ENCODE data around the gene NSD2.
"Not testable (repeated sequence)": the region's sequence is repeated elsewhere in the genome, so short reads cannot be mapped to it uniquely, and the experiment has no call there.

NSD2 gene

DNA sequence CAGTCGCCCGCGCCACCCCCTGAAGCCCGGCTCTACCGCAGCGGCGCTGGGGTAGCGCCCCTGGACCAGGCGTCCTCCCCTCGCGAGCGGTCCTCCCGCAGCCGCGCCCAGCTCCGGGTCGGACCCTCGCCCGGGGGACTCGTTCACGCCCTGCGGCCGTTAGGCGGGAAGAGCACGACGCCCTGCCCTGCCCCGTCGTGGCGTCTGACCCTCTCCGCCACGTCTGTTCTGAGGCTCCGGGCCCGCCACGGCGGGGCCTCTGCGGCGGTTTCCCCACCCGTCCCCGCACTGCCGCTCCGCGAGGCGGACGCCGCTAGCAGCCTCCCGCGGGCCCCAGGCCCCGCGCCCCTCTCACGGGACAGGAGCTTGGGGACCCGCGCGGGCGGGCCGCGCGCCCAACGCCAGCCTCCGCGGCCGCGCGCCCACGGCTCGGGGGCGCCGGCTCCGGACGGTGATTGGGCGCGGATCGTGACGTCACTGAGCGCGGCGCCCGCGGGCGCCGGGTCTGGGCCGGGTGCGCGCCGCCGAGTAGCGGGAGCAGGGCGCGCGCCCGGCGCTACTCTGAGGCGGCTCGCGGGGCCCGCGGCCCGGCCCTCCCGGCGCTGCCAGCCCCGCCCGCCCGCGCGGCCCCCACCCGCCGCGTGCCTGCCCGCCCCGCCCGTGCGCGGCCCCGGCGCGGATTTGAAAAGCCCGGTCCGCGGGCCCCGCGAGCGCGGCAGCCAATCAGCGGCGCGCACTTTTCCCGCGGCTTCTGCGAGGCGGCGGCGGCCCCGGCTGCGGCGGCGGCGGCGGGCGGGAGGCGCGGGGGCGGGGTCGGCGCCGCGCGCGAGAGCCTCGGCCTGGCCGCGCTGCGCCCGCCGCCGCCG lies at the start of gene NSD2:
NSD2 (plus strand) TSS at position 816 of the 866 bp plus-strand sequence. CDS start 29,262 bp downstream, outside the sequence.
- peak; percentile 93 for DNase-seq (ENCODE audit: low spot score)

DNA sequence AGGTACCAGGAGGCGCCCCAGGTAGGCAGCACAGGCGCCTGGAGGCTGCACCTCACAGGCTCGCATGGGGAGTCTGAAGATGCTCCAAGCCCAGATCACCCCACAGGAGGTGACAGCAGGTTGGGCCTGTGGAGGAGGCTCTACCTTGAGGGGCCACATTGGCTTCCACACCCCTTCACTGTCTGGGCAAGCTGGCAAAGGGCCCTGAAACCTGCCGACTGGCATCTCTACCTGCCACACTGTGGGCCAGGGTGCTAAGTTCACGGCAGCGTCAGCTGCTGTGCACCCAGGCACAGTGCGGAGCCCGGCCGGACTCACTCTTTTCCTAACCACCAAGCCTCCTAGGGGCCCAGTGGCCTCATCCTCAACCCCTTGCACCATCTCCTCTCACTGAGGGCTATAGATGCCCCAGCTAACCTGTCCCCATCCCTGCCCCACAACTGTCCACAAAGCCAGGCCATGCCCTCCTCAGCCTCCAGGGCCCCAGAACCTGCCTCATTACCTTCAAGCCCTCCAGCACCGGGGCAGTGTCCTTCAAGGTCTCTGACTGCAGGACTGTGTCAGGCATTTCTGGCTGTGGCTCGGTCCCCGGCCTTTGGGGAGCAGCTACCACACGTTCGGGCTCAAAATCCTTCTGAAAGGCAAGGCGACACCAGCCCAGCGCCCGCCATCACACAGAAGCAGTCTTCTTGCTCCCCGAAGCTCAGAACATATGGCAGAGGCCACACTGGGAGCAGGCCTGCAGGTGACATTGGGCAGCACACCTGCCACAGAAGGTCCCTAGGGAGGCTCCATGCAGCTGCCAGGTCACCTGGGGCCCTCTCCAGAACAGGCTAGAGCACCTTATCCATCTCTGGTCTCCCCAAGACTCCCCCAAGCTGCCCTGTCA lies 49.3 kb upstream of the NSD2 start:
- no peak for DNase-seq (ENCODE audit: low spot score)

DNA sequence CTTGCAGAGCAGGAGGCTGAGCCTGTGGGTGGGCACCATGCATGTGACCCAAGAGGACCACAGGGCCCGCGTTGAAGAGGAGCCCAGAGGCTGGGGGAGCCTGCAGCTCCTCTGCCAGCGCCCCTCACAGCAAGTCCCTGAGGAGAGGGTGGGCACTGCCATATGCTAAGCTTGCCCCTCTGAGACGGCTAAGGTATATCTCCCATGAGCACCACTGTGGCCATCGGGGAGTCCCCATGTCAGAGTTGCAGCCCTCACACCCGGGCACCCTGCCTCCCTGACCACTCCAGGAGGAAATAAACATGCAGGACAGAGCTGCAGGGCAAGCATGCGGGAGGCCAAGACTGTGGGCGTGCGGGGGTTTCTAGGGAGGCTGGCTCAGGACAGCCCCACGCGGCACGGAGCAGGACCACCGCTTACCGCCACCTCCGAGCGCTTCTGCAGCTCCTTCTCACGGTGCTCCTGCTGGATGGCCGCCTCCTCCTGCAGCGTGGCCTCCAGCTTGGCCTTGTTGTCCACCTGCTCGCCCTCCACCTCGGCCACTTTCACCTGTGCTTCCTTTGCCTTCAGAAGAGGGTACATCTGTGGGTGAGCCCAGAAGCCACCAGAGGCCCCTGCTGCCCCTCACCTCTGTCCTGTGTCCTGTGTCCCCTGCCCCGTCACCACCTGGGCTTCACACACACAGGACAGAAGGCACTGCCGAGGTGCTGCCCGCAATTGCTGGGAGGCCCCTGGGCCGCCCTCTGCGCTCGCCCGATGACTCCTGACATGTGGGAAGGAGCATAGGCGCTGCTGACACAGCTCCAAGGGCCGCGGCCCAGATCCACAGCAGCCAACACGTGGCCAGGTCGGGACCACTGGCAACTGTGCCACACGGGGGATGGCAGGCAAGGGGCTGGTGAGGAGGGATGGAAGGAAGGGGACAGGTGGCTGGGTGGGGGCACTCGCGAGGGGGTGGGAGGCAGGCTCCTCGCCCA lies 48.3 kb upstream of the NSD2 start:
- DNase-seq (ENCODE audit: low spot score) = no peak

DNA sequence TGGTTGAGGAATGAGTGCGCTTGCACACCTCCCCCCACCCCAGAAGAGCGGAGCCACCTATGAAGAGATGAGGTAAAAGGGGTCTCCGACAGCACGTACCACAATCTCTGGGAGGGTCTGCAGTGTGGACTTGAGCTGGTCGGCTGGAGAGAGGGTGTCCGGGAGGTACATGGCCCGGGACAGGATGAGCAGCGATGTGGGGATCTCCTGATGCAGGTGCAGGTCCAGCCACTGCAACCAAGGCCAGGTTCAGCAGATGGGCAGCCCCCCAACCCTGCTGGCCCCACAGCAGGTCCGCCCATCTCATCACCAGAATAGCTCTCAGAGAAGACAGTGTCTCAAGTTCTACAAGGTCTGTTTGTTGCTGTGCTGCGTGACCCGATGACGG lies 47.7 kb upstream of the NSD2 start:
- DNase-seq (ENCODE audit: low spot score) = no peak

DNA sequence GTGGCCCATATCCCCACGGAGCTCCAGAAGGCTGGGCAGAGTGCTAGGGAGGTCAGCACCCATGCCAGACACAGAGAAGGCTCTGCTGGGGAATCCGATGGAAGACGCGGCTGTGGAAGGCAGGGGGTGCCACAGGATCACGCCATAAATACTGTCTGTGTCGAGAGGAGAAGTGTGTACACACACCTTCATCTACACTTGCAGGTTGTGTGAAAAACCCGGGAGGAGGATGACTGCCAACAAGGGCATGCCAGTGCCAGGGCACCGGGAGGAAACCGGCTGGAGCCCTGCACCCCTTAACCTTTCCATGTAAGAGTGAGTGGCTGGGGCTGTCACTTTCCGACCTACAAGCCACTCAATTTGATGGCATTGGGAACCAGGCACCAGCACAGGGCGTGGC lies 46.4 kb upstream of the NSD2 start:
- DNase-seq (ENCODE audit: low spot score) = no peak

DNA sequence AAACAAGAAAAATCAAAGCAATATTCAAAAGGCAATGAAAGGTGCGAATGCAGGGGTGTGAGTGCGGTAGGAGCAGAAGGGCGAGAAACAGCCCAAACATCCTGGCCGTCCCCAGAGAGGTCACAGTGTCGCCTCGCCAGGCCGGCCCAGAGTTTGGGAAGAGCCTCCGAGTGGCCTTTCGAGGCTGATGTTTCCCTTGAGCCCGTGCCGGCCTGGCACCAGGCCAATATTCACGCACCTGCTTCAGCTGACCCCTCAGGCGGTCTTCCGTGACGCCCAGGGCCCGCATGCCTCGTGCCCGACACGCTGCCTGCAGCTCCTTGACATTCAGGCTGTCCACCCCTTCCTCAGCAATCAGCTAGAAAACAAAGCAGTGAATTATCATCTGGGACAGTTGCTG lies 45.9 kb upstream of the NSD2 start:
- DNase-seq (ENCODE audit: low spot score) = no peak

DNA sequence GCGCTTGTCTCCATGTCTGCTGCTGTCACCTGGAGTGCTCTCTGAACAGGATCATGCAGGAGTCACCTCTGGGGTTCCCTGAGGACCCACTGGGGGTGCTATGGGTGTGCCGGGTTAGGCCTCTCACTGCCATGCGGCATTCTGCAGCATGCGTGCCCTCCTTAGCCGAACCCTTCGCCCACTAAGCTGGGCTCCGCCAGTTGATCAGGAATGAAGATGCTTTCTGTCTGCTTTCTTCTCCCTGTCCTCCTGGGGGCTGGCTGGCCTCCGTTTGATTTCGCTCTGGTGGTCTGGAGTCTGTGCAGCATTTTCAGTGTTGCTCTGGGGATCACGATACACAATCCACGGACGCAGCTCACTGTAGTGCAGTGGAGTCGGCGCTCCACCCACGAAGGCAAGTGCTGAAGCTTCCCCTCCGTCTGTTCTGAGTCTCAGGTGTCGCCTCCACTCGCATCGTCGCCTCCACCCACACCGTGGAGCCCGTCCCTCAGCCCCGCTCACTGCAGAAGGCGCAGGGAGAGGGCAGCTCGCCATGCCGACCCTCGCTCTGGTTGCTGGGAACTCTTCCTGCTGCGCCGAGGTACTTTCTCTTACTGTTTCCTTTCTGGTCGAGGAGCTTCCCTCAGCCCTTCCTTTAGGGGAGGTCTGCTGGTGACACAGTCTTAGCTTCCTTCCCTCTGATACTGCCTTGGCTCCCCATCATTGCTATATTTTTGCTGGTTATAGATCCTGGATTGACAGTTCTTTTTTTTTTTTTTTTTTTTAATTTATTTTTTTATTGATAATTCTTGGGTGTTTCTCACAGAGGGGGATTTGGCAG lies 44.5 kb upstream of the NSD2 start:
- DNase-seq (ENCODE audit: low spot score) = no peak

DNA sequence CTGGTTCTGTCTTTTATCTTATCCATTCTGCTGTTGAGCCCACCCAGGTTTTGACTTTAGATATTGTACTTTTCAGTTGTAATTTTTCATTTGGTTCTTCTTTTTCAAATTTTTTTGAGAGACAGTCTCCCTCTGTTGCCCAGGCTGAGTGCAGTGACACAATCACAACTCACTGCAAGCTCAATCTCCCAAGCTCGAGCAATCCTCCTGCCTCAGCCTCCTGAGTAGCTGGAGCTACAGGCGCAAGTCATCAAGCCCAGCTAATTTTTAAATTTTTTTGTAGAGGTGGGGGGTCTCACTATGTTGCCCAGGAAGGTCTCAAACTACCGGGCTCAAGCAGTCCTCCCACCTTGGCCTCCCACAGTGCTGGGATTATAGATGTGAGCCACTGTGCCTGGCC lies 41.0 kb upstream of the NSD2 start:
- no peak for DNase-seq (ENCODE audit: low spot score)

DNA sequence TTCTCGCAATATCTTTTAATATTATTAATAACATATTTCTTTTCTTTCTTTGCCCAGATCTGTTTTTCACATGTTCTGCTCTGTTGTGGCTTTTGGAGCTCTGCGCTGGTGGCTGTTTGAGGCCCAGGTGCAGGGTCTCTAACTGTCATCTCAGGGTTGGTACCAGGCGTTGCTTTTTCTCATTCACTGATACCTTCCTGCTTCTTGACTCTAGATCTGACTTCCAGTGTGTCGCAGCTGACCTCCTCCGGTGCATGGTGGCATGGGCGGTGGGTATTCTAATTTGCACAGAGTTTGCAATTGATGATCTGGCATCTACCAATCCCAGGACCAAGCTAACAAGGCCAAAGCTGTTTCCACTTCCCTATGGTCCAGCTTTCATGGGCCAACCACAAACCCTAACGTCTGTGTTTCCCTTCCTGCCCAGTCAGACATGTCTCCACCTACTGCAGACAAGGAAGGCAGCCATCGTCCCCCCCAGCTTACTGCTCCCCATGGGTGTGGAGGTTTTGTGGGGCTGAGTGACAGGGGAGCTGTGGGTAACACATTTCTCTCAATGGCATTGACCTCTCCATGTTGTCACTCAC lies 40.5 kb upstream of the NSD2 start:
- DNase-seq (ENCODE audit: low spot score) = no peak

DNA sequence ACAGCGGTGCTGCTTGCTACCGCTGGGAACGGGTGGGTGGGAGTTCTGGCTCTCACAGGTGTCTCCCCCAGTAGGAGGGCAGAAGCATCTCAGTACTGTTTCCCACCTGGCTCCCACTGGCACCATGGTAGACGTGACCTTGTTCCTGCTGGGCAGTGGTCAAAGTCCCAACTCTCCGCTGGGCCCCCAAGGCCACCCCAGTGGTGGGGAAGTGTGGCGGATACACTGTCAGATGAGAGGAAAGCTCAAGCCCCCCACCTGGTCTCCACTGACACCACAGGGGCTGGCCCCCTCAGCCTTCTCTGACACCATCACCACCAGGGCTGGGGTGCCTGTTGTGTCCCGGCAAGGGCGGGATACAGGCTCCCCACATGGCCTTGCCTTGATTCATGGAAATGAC lies 39.9 kb upstream of the NSD2 start:
- DNase-seq (ENCODE audit: low spot score) = no peak

DNA sequence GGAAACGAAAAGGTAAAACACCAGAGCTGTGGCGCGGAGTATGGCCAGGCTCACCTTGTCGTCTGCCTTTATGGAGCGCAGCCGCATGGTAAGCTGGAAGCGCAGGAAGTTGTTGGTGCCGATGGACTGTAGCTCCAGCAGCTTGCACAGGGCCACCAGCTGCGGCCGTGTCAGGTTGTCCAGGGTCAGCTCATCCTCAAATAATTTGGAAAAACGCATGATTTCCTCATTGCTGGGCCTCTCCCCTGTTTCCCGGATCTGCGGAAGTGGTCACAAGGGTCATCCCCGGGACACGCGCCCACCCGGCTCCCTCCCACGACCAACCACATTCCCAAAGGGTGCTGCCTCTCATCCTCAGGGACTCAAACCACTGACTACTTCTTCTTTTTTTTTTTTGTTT lies 38.5 kb upstream of the NSD2 start:
- DNase-seq (ENCODE audit: low spot score) = no peak

DNA sequence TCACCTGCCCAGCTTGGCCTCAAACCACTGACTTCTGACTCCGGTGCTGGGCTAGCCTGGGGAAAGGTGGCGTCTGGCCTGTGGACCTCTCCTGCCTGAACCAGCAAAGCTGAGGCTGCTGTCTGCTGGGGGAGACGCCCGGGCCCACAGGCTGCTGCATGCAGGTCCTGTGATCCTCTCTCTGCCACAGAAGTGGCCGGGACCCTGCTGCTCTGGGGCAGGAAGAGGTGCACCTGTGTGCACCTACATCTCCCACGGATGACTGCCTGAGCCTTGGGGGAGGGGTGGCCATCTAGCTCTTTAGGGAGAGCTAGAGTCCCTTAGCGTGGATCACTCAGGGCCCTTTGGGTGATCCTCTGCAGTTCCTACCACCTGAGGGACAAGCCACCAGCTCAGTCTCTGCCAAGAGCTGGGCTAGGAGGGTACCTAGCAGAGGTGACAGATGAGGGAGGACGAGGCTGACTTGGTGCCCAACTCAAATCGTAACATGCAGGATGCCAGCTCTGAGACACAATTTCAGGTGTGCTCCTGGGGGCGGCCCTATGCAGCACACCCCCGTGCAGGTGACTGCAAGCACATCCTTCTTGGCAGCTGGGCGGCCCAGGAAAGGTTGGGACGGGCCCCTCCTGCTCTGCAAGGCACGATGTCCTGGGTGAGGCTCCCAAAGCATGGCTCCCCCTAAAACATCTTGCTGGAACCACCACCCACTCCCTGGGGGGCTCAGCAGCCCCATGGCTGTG lies 37.7 kb upstream of the NSD2 start:
- no peak for DNase-seq (ENCODE audit: low spot score)

DNA sequence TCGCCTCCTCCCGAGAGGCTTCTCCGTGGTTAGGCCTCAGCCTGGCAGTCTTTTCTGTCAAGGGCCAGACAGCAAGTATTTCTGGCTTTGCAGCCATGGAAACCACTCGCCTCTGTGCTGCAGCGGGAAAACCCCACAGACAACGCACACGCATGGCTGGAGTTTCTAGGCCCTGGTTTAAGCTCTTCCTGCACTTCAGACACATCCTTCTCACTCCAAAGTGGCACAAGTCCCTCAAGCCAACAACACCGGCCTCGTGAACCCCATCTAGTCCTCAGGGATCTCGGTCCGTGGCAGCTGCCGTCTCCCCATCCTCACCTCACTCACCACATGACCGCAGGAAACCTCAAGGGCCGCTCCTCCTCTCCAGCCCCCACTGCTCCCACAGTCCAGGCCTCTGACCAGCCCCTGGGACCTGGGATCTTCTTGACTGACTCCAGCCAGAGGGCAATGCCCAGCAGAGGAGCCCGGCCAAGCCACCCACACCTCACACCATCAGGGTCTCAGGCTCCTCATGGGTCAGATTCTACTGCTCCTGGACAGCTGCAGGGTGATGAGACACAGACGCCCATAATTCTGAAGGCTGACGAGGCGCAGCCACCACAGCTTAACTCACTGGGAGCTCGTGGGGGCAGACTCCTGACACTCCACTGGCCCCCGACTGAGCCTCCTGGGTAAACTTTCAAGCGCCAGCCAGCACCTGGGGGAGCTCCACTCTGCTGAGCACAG lies 37.0 kb upstream of the NSD2 start:
- DNase-seq (ENCODE audit: low spot score) = no peak

DNA sequence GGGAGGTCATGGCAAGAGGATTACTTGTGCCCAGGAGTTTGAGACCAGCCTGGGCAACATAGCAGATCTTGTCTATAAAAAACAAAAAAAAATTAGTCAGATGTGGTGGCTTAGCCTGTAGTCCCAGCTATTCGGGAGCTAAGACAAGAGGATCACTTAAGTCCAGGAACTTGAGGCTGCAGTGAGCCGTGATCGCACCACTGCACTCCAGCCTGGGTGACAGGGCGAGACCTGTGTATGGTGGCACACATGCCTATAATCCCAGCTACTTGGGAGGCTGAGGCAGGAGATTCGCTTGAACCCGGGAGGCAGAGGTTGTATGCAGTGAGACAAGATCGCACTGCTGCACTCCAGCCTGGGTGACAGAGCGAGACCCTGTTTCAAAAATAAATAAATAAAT lies 35.4 kb upstream of the NSD2 start:
- DNase-seq (ENCODE audit: low spot score) = not testable (repeated sequence)

DNA sequence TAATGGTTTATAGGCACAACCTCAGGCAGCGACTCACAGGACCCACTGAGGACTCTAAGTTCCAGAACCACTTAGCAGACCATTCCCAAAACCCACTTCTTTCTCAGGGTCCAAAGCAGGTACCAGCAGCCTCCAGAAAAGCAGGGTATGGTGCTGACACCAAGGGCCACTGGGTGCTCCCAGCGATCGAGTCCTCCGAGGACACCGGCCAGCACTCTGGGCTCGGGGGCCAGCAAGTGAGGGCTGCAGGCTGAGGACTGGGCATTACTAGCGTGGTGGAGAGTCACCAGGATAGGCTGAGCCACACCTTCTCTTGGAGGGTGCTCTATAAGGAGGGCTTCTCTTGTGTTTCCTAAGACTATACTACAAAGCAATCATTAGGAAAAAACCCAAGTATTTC lies 34.5 kb upstream of the NSD2 start:
- no peak for DNase-seq (ENCODE audit: low spot score)

DNA sequence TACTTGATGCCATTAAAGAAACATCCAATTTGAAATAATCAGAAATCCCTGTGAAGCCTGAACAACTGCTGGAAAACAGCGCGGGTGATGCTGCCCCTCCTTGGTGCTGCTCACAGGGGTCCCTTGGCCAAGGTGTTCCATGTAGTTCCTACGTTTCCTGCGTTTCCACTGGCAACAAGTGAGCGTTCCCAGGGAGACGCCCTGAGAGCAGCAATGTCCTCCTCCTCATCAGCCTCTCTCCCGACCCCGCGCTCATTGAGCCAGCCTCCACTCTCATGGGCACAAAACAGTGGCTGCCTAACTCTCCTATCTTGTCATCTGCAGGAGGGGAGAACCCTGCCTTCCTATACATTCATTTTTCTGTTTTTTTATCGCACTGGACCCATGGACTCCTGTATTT lies 34.1 kb upstream of the NSD2 start:
- DNase-seq (ENCODE audit: low spot score) = no peak

DNA sequence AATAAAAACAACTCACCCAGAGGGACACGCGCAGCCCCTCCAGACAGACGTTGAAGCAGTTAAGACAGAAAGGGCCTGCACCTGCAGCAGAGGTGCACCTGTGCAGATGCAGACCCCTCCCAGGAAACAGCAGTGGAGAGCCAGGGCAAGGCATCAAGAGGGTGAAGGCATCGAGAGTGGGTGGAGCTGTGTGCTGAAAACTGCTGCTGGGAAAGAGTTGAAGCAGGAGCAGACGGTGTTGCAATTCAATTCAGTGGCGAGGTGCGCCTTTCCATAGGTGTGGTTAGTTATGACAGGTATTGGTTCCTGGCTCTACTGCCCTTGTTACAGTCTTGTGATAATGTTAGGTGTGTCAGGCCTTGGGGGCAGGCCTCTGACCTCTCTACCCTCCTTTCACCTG lies 31.9 kb upstream of the NSD2 start:
- DNase-seq (ENCODE audit: low spot score) = no peak

DNA sequence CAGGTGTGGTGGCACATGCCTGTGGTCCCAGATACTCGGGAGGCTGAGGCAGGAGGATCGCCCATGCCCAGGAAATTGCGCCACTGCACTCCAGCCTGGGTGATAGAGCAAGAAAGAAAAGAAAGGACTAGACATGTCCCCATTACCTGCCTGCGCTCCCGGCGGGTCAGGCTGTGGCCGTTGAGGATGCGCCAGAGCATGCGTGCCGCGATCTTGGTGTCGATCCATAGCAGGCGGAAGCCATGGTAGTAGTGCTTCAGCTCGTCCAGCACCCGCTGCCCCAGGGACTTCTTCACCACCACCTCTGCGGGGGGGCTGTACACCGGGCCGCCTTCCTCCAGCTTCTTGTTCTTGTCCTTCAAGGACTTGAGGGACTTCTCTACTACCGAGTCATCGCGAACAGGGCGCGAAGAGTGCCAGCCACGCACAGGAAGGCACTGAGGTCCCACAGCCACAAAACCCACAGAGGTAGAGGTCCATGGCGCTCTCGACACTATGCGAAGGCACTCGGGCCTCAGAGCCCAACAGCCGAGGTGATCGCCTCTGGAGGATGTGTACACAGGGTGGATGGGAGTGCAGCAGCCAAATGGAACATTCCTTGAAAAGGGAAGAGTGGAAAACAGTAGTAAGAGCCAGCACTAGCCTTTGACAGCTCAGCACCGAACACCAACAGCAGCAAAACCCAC lies 29.8 kb upstream of the NSD2 start:
- no peak for DNase-seq (ENCODE audit: low spot score)

DNA sequence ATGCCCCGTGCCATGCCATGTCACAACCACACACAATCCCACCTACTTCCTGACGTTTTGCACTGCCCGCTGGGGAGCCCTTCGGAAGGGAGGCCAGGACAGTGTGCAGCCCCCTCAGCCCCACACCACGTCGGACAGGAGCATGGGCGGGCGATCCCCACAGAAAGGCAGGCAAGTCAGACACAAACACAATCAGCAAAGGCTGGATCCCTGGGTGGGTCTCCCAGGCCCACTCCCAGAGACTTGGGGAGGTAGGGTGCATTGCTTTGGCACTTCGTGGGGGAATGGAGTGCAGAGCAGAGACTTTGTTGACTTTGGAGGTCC lies 29.3 kb upstream of the NSD2 start:
- no peak for DNase-seq (ENCODE audit: low spot score)

Data from LoVo (cell line).